HL-60 (cell line): ENCODE measurements around the gene PAQR8.

ENCODE experiments used
- GABPA ChIP-seq: IDR thresholded peaks from 2 replicates; pipeline ENCODE4 v1.6.1; 2012; ENCODE audit warnings: low read depth
- POLR2AphosphoS5 ChIP-seq: IDR thresholded peaks from 2 replicates; pipeline ENCODE4 v1.6.1; 2012; ENCODE audit warnings: low read depth
- SPI1 ChIP-seq: IDR thresholded peaks from 2 replicates; pipeline ENCODE4 v1.6.1; 2012; ENCODE audit warnings: low read depth, mild to moderate bottlenecking, borderline replicate concordance
- TF ChIP-seq, protein P1 (sequence below): IDR thresholded peaks from one replicate; pipeline ENCODE4 v1.5.1; 2011; ENCODE audit warnings: low read length, control low read depth, inconsistent platforms; ENCODE audit not compliant: insufficient read depth
- TF ChIP-seq, protein P2 (sequence below): IDR thresholded peaks from 2 replicates; pipeline ENCODE4 v1.6.1; 2012; ENCODE audit warnings: low read depth; ENCODE audit not compliant: insufficient replicate concordance

DNA sequence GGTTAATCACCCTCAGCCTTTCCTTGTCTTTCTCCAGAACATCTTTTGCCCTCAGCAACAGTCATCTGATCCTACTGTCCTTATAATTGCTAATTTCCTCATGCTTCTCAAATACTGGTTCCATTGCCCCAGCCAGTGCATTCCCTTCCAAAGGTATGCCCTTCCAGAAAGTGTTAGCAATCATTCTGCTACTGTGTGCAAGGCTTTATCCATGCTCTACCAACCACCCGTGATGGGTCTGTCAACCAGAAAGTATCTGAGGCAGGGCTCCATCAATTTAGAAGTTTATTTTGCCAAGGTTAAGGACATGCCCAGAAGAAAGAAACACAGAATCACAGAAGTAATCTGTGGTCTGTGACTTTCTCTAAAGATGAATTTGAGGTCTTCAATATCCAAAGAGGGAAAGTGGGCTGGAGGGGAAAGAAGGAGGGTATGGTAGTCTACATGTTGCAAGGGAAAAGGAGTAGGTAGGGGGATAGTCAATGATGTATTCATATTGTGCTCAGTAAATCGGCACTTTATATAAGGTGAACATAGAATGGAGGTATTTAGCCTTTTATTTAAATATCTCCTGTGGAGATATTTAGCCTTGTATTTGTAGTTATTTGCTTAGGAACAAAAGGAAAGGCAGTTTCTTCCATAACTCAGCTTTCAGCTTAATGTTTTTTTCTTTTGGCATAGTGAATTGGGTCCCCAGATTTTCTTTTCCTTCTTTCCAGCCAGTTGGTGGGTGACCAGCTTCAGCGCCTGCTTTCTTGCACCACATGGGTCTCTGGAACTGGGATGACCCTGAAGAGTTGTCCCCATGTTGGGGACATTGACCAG is 35.2 kb upstream of the PAQR8 start:
- TF ChIP-seq, protein P1, sequence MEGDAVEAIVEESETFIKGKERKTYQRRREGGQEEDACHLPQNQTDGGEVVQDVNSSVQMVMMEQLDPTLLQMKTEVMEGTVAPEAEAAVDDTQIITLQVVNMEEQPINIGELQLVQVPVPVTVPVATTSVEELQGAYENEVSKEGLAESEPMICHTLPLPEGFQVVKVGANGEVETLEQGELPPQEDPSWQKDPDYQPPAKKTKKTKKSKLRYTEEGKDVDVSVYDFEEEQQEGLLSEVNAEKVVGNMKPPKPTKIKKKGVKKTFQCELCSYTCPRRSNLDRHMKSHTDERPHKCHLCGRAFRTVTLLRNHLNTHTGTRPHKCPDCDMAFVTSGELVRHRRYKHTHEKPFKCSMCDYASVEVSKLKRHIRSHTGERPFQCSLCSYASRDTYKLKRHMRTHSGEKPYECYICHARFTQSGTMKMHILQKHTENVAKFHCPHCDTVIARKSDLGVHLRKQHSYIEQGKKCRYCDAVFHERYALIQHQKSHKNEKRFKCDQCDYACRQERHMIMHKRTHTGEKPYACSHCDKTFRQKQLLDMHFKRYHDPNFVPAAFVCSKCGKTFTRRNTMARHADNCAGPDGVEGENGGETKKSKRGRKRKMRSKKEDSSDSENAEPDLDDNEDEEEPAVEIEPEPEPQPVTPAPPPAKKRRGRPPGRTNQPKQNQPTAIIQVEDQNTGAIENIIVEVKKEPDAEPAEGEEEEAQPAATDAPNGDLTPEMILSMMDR = no peak
- TF ChIP-seq POLR2AphosphoS5 (no peak), SPI1 (no peak), GABPA (no peak)
- TF ChIP-seq, protein P2, sequence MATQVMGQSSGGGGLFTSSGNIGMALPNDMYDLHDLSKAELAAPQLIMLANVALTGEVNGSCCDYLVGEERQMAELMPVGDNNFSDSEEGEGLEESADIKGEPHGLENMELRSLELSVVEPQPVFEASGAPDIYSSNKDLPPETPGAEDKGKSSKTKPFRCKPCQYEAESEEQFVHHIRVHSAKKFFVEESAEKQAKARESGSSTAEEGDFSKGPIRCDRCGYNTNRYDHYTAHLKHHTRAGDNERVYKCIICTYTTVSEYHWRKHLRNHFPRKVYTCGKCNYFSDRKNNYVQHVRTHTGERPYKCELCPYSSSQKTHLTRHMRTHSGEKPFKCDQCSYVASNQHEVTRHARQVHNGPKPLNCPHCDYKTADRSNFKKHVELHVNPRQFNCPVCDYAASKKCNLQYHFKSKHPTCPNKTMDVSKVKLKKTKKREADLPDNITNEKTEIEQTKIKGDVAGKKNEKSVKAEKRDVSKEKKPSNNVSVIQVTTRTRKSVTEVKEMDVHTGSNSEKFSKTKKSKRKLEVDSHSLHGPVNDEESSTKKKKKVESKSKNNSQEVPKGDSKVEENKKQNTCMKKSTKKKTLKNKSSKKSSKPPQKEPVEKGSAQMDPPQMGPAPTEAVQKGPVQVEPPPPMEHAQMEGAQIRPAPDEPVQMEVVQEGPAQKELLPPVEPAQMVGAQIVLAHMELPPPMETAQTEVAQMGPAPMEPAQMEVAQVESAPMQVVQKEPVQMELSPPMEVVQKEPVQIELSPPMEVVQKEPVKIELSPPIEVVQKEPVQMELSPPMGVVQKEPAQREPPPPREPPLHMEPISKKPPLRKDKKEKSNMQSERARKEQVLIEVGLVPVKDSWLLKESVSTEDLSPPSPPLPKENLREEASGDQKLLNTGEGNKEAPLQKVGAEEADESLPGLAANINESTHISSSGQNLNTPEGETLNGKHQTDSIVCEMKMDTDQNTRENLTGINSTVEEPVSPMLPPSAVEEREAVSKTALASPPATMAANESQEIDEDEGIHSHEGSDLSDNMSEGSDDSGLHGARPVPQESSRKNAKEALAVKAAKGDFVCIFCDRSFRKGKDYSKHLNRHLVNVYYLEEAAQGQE = no peak
